IMR-90 (cell line): ENCODE data around the gene NELL2. TPM values are rescaled to one million over a fixed set of nuclear protein-coding genes. Genes with fewer than 3 reads are reported as not detected.

Experiments used
- ATAC-seq: fragments of 200-7000 bp; cut with Tn5 transposase; 2 replicates; pipeline ENCODE4 v1.9.1; 2020; ENCODE audit warnings: low read depth, mild to moderate bottlenecking, moderate library complexity
- BruUV-seq: library from RNA; stranded (reverse); fragments of 400-500 nt; replicated peaks from 2 replicates; lab custom pipeline; 2021; lab: Mats Ljungman, UMichigan
- CTCF ChIA-PET: fragments of 300-600 bp; formaldehyde crosslinking; extraction: SDS; loops from one replicate; lab custom pipeline; 2021; ENCODE audit warnings: antibody characterized with exemption; lab: Yijun Ruan, JAX
- POLR2A ChIA-PET: fragments of 300-600 bp; sonication (Branson Sonifier 250); formaldehyde crosslinking; loops from one replicate; lab custom pipeline; 2022; ENCODE audit warnings: antibody characterized with exemption; ENCODE audit not compliant: unreplicated experiment; lab: Charles Lee
- DNase-seq: peaks from one replicate; pipeline ENCODE4 v3.0.0; 2013
- H2AFZ ChIP-seq: replicated peaks from 2 replicates; pipeline ENCODE3; 2013; ENCODE audit warnings: low read length, mild to moderate bottlenecking; ENCODE audit not compliant: poor library complexity
- H2AK5ac ChIP-seq: 2 replicates; pipeline ENCODE4 v1.6.1; 2013; ENCODE audit warnings: low read depth, low read length, inconsistent platforms
- H2AK9ac ChIP-seq: replicated peaks from 2 replicates; pipeline ENCODE3; 2013; ENCODE audit warnings: mild to moderate bottlenecking, low read depth, low read length, moderate library complexity; ENCODE audit not compliant: poor library complexity
- H2BK120ac ChIP-seq: 2 replicates; pipeline ENCODE4 v1.6.1; 2013; ENCODE audit warnings: low read depth, low read length, inconsistent platforms
- H2BK15ac ChIP-seq: 3 replicates; pipeline ENCODE4 v1.6.1; 2013; ENCODE audit warnings: low read depth, low read length, inconsistent platforms
- H2BK20ac ChIP-seq: 2 replicates; pipeline ENCODE4 v1.6.1; 2013; ENCODE audit warnings: low read depth, mild to moderate bottlenecking, inconsistent platforms, low read length, moderate library complexity
- H2BK5ac ChIP-seq: 2 replicates; pipeline ENCODE4 v1.6.1; 2013; ENCODE audit warnings: mild to moderate bottlenecking, low read depth, low read length, inconsistent platforms; ENCODE audit not compliant: poor library complexity, severe bottlenecking
- H3K14ac ChIP-seq: replicated peaks from 2 replicates; pipeline ENCODE4 v1.6.1; 2013; ENCODE audit warnings: low read depth, low read length, inconsistent platforms
- H3K18ac ChIP-seq: 2 replicates; pipeline ENCODE4 v1.6.1; 2013; ENCODE audit warnings: low read depth, low read length, control low read depth
- H3K23ac ChIP-seq: 2 replicates; pipeline ENCODE4 v1.6.1; 2013; ENCODE audit warnings: low read depth, low read length, inconsistent platforms
- H3K27ac ChIP-seq: 2 replicates; pipeline ENCODE4 v1.5.1; 2013; ENCODE audit warnings: mild to moderate bottlenecking, control low read depth, low read length; ENCODE audit not compliant: insufficient read depth
- H3K27me3 ChIP-seq: 2 replicates; pipeline ENCODE4 v1.6.1; 2013; ENCODE audit warnings: low read length; ENCODE audit not compliant: control insufficient read depth, insufficient read depth
- H3K36me3 ChIP-seq: 2 replicates; pipeline ENCODE4 v1.6.1; 2013; ENCODE audit warnings: low read length, mixed read lengths; ENCODE audit not compliant: control insufficient read depth, insufficient read depth
- H3K4ac ChIP-seq: 2 replicates; pipeline ENCODE4 v1.6.1; 2013; ENCODE audit warnings: low read depth, low read length, inconsistent platforms
- H3K4me1 ChIP-seq: 2 replicates; pipeline ENCODE4 v1.6.1; 2013; ENCODE audit warnings: low read length, mixed read lengths; ENCODE audit not compliant: control insufficient read depth, insufficient read depth
- H3K4me2 ChIP-seq: 2 replicates; pipeline ENCODE4 v1.6.1; 2013; ENCODE audit warnings: low read depth, mild to moderate bottlenecking, control low read depth, low read length, moderate library complexity
- H3K4me3 ChIP-seq: 2 replicates; pipeline ENCODE4 v1.5.1; 2013; ENCODE audit warnings: low read depth, mild to moderate bottlenecking, control low read depth, low read length, moderate library complexity; ENCODE audit not compliant: insufficient read depth
- H3K56ac ChIP-seq: 2 replicates; pipeline ENCODE4 v1.6.1; 2013; ENCODE audit warnings: low read length, inconsistent platforms; ENCODE audit not compliant: insufficient read depth; ENCODE audit errors: extremely low read depth
- H3K79me1 ChIP-seq, 2 experiments: 2 replicates each; pipeline ENCODE4 v1.6.1; 2013; ENCODE audit warnings: low read length in 2 of 2, inconsistent platforms in 1 of 2, low read depth in 1 of 2
- H3K9ac ChIP-seq: 2 replicates; pipeline ENCODE4 v1.6.1; 2013; ENCODE audit warnings: low read depth, low read length, control low read depth
- H3K9me1 ChIP-seq: 2 replicates; pipeline ENCODE4 v1.6.1; 2013; ENCODE audit warnings: low read length, inconsistent platforms; ENCODE audit not compliant: insufficient read depth
- H3K9me3 ChIP-seq: 2 replicates; pipeline ENCODE4 v1.6.1; 2013; ENCODE audit warnings: low read length; ENCODE audit not compliant: control insufficient read depth, insufficient read depth
- H4K20me1 ChIP-seq: 2 replicates; pipeline ENCODE4 v1.6.1; 2013; ENCODE audit warnings: low read length, inconsistent platforms; ENCODE audit not compliant: insufficient read depth
- H4K5ac ChIP-seq: 2 replicates; pipeline ENCODE4 v1.6.1; 2013; ENCODE audit warnings: mild to moderate bottlenecking, low read depth, low read length, control low read depth
- H4K8ac ChIP-seq, 2 experiments: 2 replicates each; pipeline ENCODE4 v1.6.1; 2013; ENCODE audit warnings: low read depth in 2 of 2, low read length in 2 of 2, control low read depth in 1 of 2, inconsistent platforms in 1 of 2
- H4K91ac ChIP-seq: 2 replicates; pipeline ENCODE4 v1.6.1; 2013; ENCODE audit warnings: low read depth, low read length, inconsistent platforms; ENCODE audit not compliant: insufficient read depth
- CEBPB ChIP-seq: IDR thresholded peaks from 2 replicates; pipeline ENCODE4 v1.6.1; 2012; ENCODE audit warnings: low read depth, low read length, improper control_type of control experiment
- CTCF ChIP-seq: conservative IDR thresholded peaks from 2 replicates; pipeline ENCODE4 v1.5.1; 2012; ENCODE audit warnings: mild to moderate bottlenecking, low read depth, low read length, improper control_type of control experiment
- MAFK ChIP-seq: IDR thresholded peaks from 2 replicates; pipeline ENCODE4 v1.6.1; 2012; ENCODE audit warnings: low read depth, low read length, improper control_type of control experiment
- MAZ ChIP-seq: IDR thresholded peaks from 2 replicates; pipeline ENCODE4 v1.6.1; 2012; ENCODE audit warnings: low read depth, mild to moderate bottlenecking, low read length, improper control_type of control experiment, moderate library complexity, borderline replicate concordance
- NFE2L2 ChIP-seq: fragments of 150-350 bp; IDR thresholded peaks from 2 replicates; pipeline ENCODE4 v1.6.1; 2016; ENCODE audit warnings: low read depth, mild to moderate bottlenecking, low read length
- RCOR1 ChIP-seq: IDR thresholded peaks from 2 replicates; pipeline ENCODE4 v1.6.1; 2012; ENCODE audit warnings: mild to moderate bottlenecking, low read length, improper control_type of control experiment; ENCODE audit not compliant: insufficient replicate concordance
- RFX5 ChIP-seq: IDR thresholded peaks from 2 replicates; pipeline ENCODE4 v1.8.0; 2012; ENCODE audit warnings: low read depth, mild to moderate bottlenecking, low read length, moderate library complexity
- SMC3 ChIP-seq: fragments of 150-350 bp; IDR thresholded peaks from 2 replicates; pipeline ENCODE4 v1.6.1; 2016; ENCODE audit warnings: low read depth, mild to moderate bottlenecking, antibody characterized with exemption, low read length, moderate library complexity
- USF2 ChIP-seq: fragments of 150-350 bp; IDR thresholded peaks from 2 replicates; pipeline ENCODE4 v1.6.1; 2017; ENCODE audit warnings: mild to moderate bottlenecking, antibody characterized with exemption, low read length, low read depth
- WGBS, 2 experiments: methylation state at CpG; one replicate each; pipeline versions ENCODE4 v1.1.5 to v1.1.7; 2013; ENCODE audit warnings: missing lambda C conversion rate in 2 of 2; ENCODE audit not compliant: insufficient read length in 1 of 2; ENCODE audit errors: extremely low coverage in 2 of 2; 5-methylcytosine and 5-hydroxymethylcytosine counted together
- dilution Hi-C: fragments of 300-500 bp; cut with HindIII; formaldehyde crosslinking; loops from one replicate; pipeline ENCODE4 v1.14.3; 2018; ENCODE audit warnings: low sequenced_read_pairs; ENCODE audit not compliant: unreplicated experiment
- in situ Hi-C: fragments of 300-500 bp; cut with MboI; formaldehyde crosslinking; loops from 3 replicates; pipeline ENCODE4 v1.14.3; 2019; ENCODE audit warnings: low sequenced_read_pairs, inconsistent platforms, mixed read lengths
- intact Hi-C: fragments of 100-400 bp; cut with micrococcal nuclease; formaldehyde crosslinking; loops from 2 replicates; pipeline ENCODE4 v1.10.0; 2022
- polyA plus RNA-seq, 3 experiments: library from polyadenylated mRNA; depleted of rRNA; stranded (reverse); fragments of >200 nt; gene quantifications; 2 replicates each; pipeline ENCODE4 v1.2.3, GENCODE V29; 2012; ENCODE audit warnings: low replicate concordance in 1 of 3
- total RNA-seq: library from RNA; depleted of rRNA; stranded (reverse); fragments of >200 nt; gene quantifications from 2 replicates; pipeline ENCODE4 v1.2.3, GENCODE V29; 2012

Gene NELL2
- total and polyA plus RNA-seq, 2 of the 4 experiments (the other 2 are of a cell fraction): 0.18 to 0.26 TPM

- ChIA-PET CTCF (no interaction called here), POLR2A (no interaction called here)
- no peak overlapping the region for H3K9ac ChIP-seq
- in situ Hi-C loops (no loop called here), intact Hi-C loops (no loop called here), dilution Hi-C loops (no loop called here)
- H3K14ac ChIP-seq: no peak overlapping the region
- H3K4me3 ChIP-seq: no peak overlapping the region
- H3K23ac ChIP-seq: no peak overlapping the region
- 33% methylated on average over 1 of the region's 4 CpGs; no CpG with 5 or more reads in 1 of the 2 experiments for WGBS, 2 experiments
- ATAC-seq: no peak
- no peak overlapping the region for H2BK20ac ChIP-seq
- DNase-seq: no peak
- no peaks in the 10 kb centered on the region for H3K4me1 ChIP-seq
- H3K56ac ChIP-seq: no peak overlapping the region
- no peaks in the 10 kb centered on the region for H3K79me1 ChIP-seq
- H4K20me1 ChIP-seq: no peaks in the 10 kb centered on the region
- no peak overlapping the region for H2BK15ac ChIP-seq
- no peak overlapping the region for H4K91ac ChIP-seq
- H4K8ac ChIP-seq: no peak overlapping the region
- TF ChIP-seq NFE2L2 (no peak), CTCF (no peak), SMC3 (no peak), MAFK (no peak), RCOR1 (no peak), CEBPB (no peak), USF2 (no peak), MAZ (no peak), RFX5 (no peak)
- H2AK5ac ChIP-seq: no peak overlapping the region
- no peak overlapping the region for H3K18ac ChIP-seq
- no peak overlapping the region for H4K5ac ChIP-seq
- H2AK9ac ChIP-seq: no peak overlapping the region
- H3K4ac ChIP-seq: no peak overlapping the region
- BruUV-seq: no TSS peak
- H3K36me3 ChIP-seq: no peaks in the 10 kb centered on the region
- H3K27ac ChIP-seq: no peak overlapping the region
- H3K4me2 ChIP-seq: no peak overlapping the region
- no peak overlapping the region for H2BK120ac ChIP-seq
- no peaks in the 10 kb centered on the region for H3K27me3 ChIP-seq
- no peak overlapping the region for H2AFZ ChIP-seq
- no peaks in the 10 kb centered on the region for H3K9me1 ChIP-seq
- no peak overlapping the region for H2BK5ac ChIP-seq
- H3K9me3 ChIP-seq: no peaks in the 10 kb centered on the region
These were observed 238.2 kb downstream of the NELL2 start for GRCh38 chr12:44637875-44638274.
